ENCODE results near the gene TREML1. TPM values are rescaled to one million over a fixed set of nuclear protein-coding genes. Genes with fewer than 3 reads are reported as not detected.

The TREML1 gene
- total and polyA plus RNA-seq, 7 donors, result 0.04 to 0.39 TPM; not detected in 5

- ATAC-seq (no peak), DNase-seq (no peak)
- H3K9me3 ChIP-seq, result no peaks in the 10 kb centered on the region
- intact Hi-C loops (cut with DNase I), result no loop called here
- 69 to 81% (median 71%) methylated on average over 1 of the region's 1 CpG for WGBS, 3 donors
- peaks cover 0 to 2% (median 0%) of the 10 kb centered on the region in 3 donors for H3K27me3 ChIP-seq (ENCODE audit: insufficient read depth in 3 of 3, low read length in 2 of 3)
- H3K4me3 ChIP-seq, result no peak overlapping the region
- no peaks in the 10 kb centered on the region for H3K36me3 ChIP-seq (ENCODE audit: insufficient read depth in 1 of 2, low read depth in 1 of 2)
- no peak overlapping the region for H3K27ac ChIP-seq
- TF ChIP-seq CTCF (IDR thresholded peaks at IDR 0.05), result no peak
- H3K4me1 ChIP-seq, result no peaks in the 10 kb centered on the region
These were observed 45.6 kb upstream of the TREML1 start for GRCh38 chr6:41199552-41200246.

DNA sequence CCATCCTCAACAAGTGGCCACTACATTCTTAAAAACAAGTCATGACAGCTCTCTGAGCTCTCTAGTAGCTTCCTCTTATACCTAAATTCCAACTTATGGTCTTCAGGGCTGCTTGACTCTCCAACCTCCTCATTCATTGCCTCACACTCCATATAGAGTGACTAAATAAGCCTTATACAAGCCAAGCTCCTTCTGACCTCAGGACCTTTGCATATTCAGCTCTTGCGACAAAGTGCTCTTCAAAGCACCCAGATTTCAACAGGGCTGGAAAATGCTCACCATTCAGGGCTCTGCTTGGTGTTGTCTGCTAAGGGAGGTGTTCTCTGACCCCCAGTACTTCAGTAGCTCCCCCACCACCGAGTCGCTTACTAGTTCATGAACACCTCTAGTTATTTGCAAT is 43.1 kb upstream of the TREML1 start:
- Histone ChIP-seq H3K4me3 (no peak overlapping the region), H3K27ac (no peak overlapping the region), H3K36me3 (ENCODE audit: insufficient read depth in 1 of 2, low read depth in 1 of 2) (no peaks in the 10 kb centered on the region), H3K9me3 (no peaks in the 10 kb centered on the region), H3K27me3 (ENCODE audit: insufficient read depth in 3 of 3, low read length in 2 of 3) (peaks cover 0 to 2% (median 0%) of the 10 kb centered on the region in 3 donors), H3K4me1 (no peaks in the 10 kb centered on the region)
- DNase-seq, result no peak
- TF ChIP-seq CTCF (IDR thresholded peaks at IDR 0.05), result no peak
- intact Hi-C loops (cut with DNase I), result no loop called here
- no peak for ATAC-seq
- WGBS, 3 donors, result 93 to 95% (median 94%) methylated on average over 3 of the region's 3 CpGs

- Histone ChIP-seq H3K4me1 (no peaks in the 10 kb centered on the region), H3K4me3 (no peak overlapping the region), H3K27ac (no peak overlapping the region), H3K27me3 (ENCODE audit: insufficient read depth in 3 of 3, low read length in 2 of 3) (peaks cover 0 to 4% (median 0%) of the 10 kb centered on the region in 3 donors), H3K9me3 (no peaks in the 10 kb centered on the region), H3K36me3 (ENCODE audit: insufficient read depth in 1 of 2, low read depth in 1 of 2) (no peaks in the 10 kb centered on the region)
- 91 to 95% (median 94%) methylated on average over 3 of the region's 3 CpGs for WGBS, 3 donors
- intact Hi-C loops (cut with DNase I), result no loop called here
- DNase-seq, result no peak
- TF ChIP-seq CTCF (IDR thresholded peaks at IDR 0.05), result no peak
- no peak for ATAC-seq
These were observed 40.2 kb upstream of the TREML1 start for GRCh38 chr6:41194386-41194785.

DNA sequence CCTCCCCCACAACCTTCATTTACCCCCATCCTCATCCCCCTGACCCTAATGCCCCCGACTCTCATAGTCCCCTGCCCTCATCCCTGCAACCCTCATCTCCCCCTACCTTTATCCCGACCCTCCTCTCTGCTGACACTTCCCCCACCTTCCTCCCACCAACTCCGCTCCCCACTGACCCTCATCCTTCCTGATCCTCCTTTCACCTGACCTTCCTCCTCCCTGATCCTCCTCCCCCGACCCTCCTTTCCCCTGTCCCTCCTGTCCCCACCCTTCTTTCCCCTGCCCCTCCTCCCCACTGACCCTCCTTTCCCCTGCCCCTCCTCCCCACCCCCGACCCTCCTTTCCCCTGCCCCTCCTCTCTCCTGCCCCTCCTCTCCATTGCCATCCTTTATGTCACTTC is 39.7 kb upstream of the TREML1 start:
- H3K27ac ChIP-seq, result no peak overlapping the region
- intact Hi-C loops (cut with DNase I), result no loop called here
- peaks cover 0 to 4% (median 0%) of the 10 kb centered on the region in 3 donors for H3K27me3 ChIP-seq (ENCODE audit: insufficient read depth in 3 of 3, low read length in 2 of 3)
- TF ChIP-seq CTCF (IDR thresholded peaks at IDR 0.05), result no peak
- H3K4me1 ChIP-seq, result no peaks in the 10 kb centered on the region
- H3K9me3 ChIP-seq, result no peaks in the 10 kb centered on the region
- ATAC-seq, result no peak
- no peak for DNase-seq
- no peaks in the 10 kb centered on the region for H3K36me3 ChIP-seq (ENCODE audit: insufficient read depth in 1 of 2, low read depth in 1 of 2)
- 47 to 57% (median 53%) methylated on average over 5 of the region's 5 CpGs for WGBS, 3 donors
- no peak overlapping the region for H3K4me3 ChIP-seq
